Naive thymus-derived CD4-positive, alpha-beta T cell (primary cell): ENCODE results near the gene ARMCX1. TPM values are rescaled to one million over a fixed set of nuclear protein-coding genes. Genes with fewer than 3 reads are reported as not detected.
"Not testable (repeated sequence)": the region's sequence is repeated elsewhere in the genome, so short reads cannot be mapped to it uniquely, and the experiment has no call there.

Experiments used
- ATAC-seq: fragments of 150-1000 bp; cut with Tn5 transposase; 2 replicates; pipeline ENCODE4 v1.10.0; 2021; ENCODE audit warnings: mild to moderate bottlenecking, moderate library complexity
- CTCF ChIA-PET: fragments of 350-600 bp; sonication (Branson Sonifier 250); formaldehyde crosslinking; loops from one replicate; lab custom pipeline; 2021; ENCODE audit warnings: antibody characterized with exemption; lab: Charles Lee
- POLR2A ChIA-PET: fragments of 350-600 bp; sonication (Branson Sonifier 250); formaldehyde crosslinking; loops from one replicate; lab custom pipeline; 2021; ENCODE audit warnings: antibody characterized with exemption, inconsistent platforms; lab: Charles Lee
- DNase-seq, 9 donors: peaks; one replicate each; pipeline versions ENCODE4 v3.0.0 to v3.0.0-alpha.2; 2020 to 2022; ENCODE audit warnings: mixed read lengths in 1 of 9
- H3K27ac ChIP-seq: one replicate; pipeline ENCODE4 v1.7.0; 2013; ENCODE audit warnings: mild to moderate bottlenecking, low read depth, low read length, moderate library complexity
- H3K27me3 ChIP-seq, 2 donors: one replicate each; pipeline ENCODE4 v1.7.0; 2013; ENCODE audit warnings: low read length in 2 of 2, mild to moderate bottlenecking in 2 of 2, moderate library complexity in 2 of 2; ENCODE audit not compliant: control insufficient read depth in 2 of 2, insufficient read depth in 2 of 2
- H3K36me3 ChIP-seq, 3 experiments: 1 replicate in 2 of 3; 2 replicates in 1 of 3; pipeline ENCODE4 v1.7.0; 2013; ENCODE audit warnings: low read length in 3 of 3, mild to moderate bottlenecking in 3 of 3, moderate library complexity in 1 of 3; ENCODE audit not compliant: insufficient read depth in 3 of 3, control insufficient read depth in 2 of 3
- H3K4me1 ChIP-seq, 2 donors: one replicate each; pipeline ENCODE4 v1.7.0; 2013; ENCODE audit warnings: low read length in 2 of 2, mild to moderate bottlenecking in 2 of 2, moderate library complexity in 1 of 2; ENCODE audit not compliant: control insufficient read depth in 2 of 2, insufficient read depth in 2 of 2
- H3K4me3 ChIP-seq: 2 replicates; pipeline ENCODE4 v1.7.0; 2013; ENCODE audit warnings: mild to moderate bottlenecking, low read length
- H3K9me3 ChIP-seq, 3 experiments: 1 replicate in 2 of 3; 2 replicates in 1 of 3; pipeline ENCODE4 v1.7.0; 2013; ENCODE audit warnings: low read length in 3 of 3; ENCODE audit not compliant: control insufficient read depth in 2 of 3
- H3K27ac Mint-ChIP-seq, 9 donors: one replicate each; pipeline ENCODE4 v1.8.0; 2020 to 2022; ENCODE audit warnings: mixed read lengths in 9 of 9, mild to moderate bottlenecking in 8 of 9, moderate library complexity in 5 of 9, inconsistent platforms in 2 of 9
- H3K27me3 Mint-ChIP-seq, 5 donors: one replicate each; pipeline ENCODE4 v1.8.0; 2021 to 2022; ENCODE audit warnings: mixed read lengths in 5 of 5, mild to moderate bottlenecking in 1 of 5
- H3K36me3 Mint-ChIP-seq, 5 donors: one replicate each; pipeline ENCODE4 v1.8.0; 2020 to 2022; ENCODE audit warnings: mixed read lengths in 5 of 5, mild to moderate bottlenecking in 3 of 5, inconsistent platforms in 1 of 5
- H3K4me1 Mint-ChIP-seq, 7 donors: one replicate each; pipeline ENCODE4 v1.8.0; 2020 to 2022; ENCODE audit warnings: mixed read lengths in 7 of 7, mild to moderate bottlenecking in 3 of 7, inconsistent platforms in 1 of 7
- H3K4me3 Mint-ChIP-seq, 10 donors: one replicate each; pipeline ENCODE4 v1.8.0; 2020 to 2022; ENCODE audit warnings: mild to moderate bottlenecking in 10 of 10, mixed read lengths in 10 of 10, moderate library complexity in 6 of 10, inconsistent platforms in 2 of 10
- H3K9me3 Mint-ChIP-seq, 11 donors: one replicate each; pipeline ENCODE4 v1.8.0; 2020 to 2022; ENCODE audit warnings: mixed read lengths in 11 of 11, mild to moderate bottlenecking in 4 of 11, inconsistent platforms in 1 of 11, moderate library complexity in 1 of 11
- intact Hi-C, 2 donors: fragments of 100-400 bp; cut with micrococcal nuclease; formaldehyde crosslinking; loops; one replicate each; pipeline ENCODE4 v1.15.1; 2023
- polyA plus RNA-seq, 2 donors: library from polyadenylated mRNA; unstranded; fragments of 300-500 nt; fragmentation: Illumina TruSeq; gene quantifications; one replicate each; pipeline ENCODE4 v1.2.3, GENCODE V29; 2021
- total RNA-seq, 6 experiments: library from RNA in 5 of 6; stranded (reverse) in 5 of 6; gene quantifications; 1 replicate in 5 of 6; 2 replicates in 1 of 6; pipeline ENCODE4 v1.2.3 and lab custom pipeline; 2021 to 2026

Gene ARMCX1
- total and polyA plus RNA-seq, 7 experiments from 2014 or later = 0.17 to 3.2 (median 1.2) TPM

GRCh38 chrX:101551380-101551767 lies 1.0 kb downstream of the ARMCX1 start:
- Histone ChIP-seq H3K36me3 (no peaks in the 10 kb centered on the region), H3K4me3 (no peak overlapping the region), H3K27ac (no peak overlapping the region), H3K9me3 (no peaks in the 10 kb centered on the region), H3K4me1 (no peaks in the 10 kb centered on the region), H3K27me3 (no peaks in the 10 kb centered on the region)
- intact Hi-C loops = no loop called here
- H3K4me1 Mint-ChIP-seq = peaks cover 0 to 12% (median 7%) of the 10 kb centered on the region in 7 donors
- no peak for ATAC-seq
- peak overlapping the region in 9 of 10 donors; percentile 71 to 88 (median 80) for H3K4me3 Mint-ChIP-seq
- H3K36me3 Mint-ChIP-seq = no peaks in the 10 kb centered on the region
- peaks cover 8 to 19% (median 13%) of the 10 kb centered on the region in 5 donors for H3K27me3 Mint-ChIP-seq
- CTCF ChIA-PET = no interaction called here
- POLR2A ChIA-PET = no interaction called here
- H3K27ac Mint-ChIP-seq = no peak overlapping the region
- H3K9me3 Mint-ChIP-seq = peaks cover 0 to 3% (median 0%) of the 10 kb centered on the region in 11 donors
- no peak for DNase-seq

GRCh38 chrX:101552714-101553113 lies 2.4 kb downstream of the ARMCX1 start:
- CTCF ChIA-PET = no interaction called here
- no peaks in the 10 kb centered on the region for H3K9me3 ChIP-seq
- no peak overlapping the region for H3K27ac ChIP-seq
- Mint-ChIP-seq H3K9me3 (peaks cover 0 to 3% (median 0%) of the 10 kb centered on the region in 11 donors), H3K27ac (no peak overlapping the region), H3K4me3 (no peak overlapping the region), H3K27me3 (peaks cover 6 to 19% (median 13%) of the 10 kb centered on the region in 5 donors), H3K4me1 (peaks cover 0 to 12% (median 7%) of the 10 kb centered on the region in 7 donors), H3K36me3 (no peaks in the 10 kb centered on the region)
- no peaks in the 10 kb centered on the region for H3K4me1 ChIP-seq
- ATAC-seq = no peak
- POLR2A ChIA-PET = no interaction called here
- H3K27me3 ChIP-seq = no peaks in the 10 kb centered on the region
- H3K36me3 ChIP-seq = no peaks in the 10 kb centered on the region
- no peak for DNase-seq
- H3K4me3 ChIP-seq = no peak overlapping the region
- intact Hi-C loops = no loop called here

GRCh38 chrX:101564651-101565050 lies 14.3 kb downstream of the ARMCX1 start:
- Mint-ChIP-seq H3K4me3 (no peak overlapping the region), H3K36me3 (peaks cover 0 to 3% (median 0%) of the 10 kb centered on the region in 5 donors), H3K27ac (no peak overlapping the region), H3K4me1 (no peaks in the 10 kb centered on the region), H3K27me3 (peaks cover 0 to 6% (median 4%) of the 10 kb centered on the region in 5 donors), H3K9me3 (peaks cover 0 to 5% (median 1%) of the 10 kb centered on the region in 11 donors)
- H3K36me3 ChIP-seq = no peaks in the 10 kb centered on the region
- ATAC-seq (no peak), DNase-seq (no peak)
- intact Hi-C loops = no loop called here
- H3K27me3 ChIP-seq = no peaks in the 10 kb centered on the region
- no peak overlapping the region for H3K27ac ChIP-seq
- CTCF ChIA-PET = no interaction called here
- H3K9me3 ChIP-seq = no peaks in the 10 kb centered on the region
- no peak overlapping the region for H3K4me3 ChIP-seq
- POLR2A ChIA-PET = no interaction called here
- H3K4me1 ChIP-seq = no peaks in the 10 kb centered on the region

GRCh38 chrX:101595739-101596419 lies 45.5 kb downstream of the ARMCX1 start:
- ATAC-seq = peak; percentile 86
- H3K36me3 Mint-ChIP-seq = no peaks in the 10 kb centered on the region
- ChIA-PET CTCF (interaction anchor here (0.6 to 1.4 kb wide), 2 partner anchors 12 to 180 kb away, joined by 3 read pairs; no protein-coding TSS in a partner anchor), POLR2A (no interaction called here)
- H3K4me3 Mint-ChIP-seq = no peak overlapping the region
- DNase-seq = peak in 7 of 9 donors; percentile 32 to 70 (median 54)
- H3K4me1 ChIP-seq = no peaks in the 10 kb centered on the region
- no peaks in the 10 kb centered on the region for H3K4me1 Mint-ChIP-seq
- peaks cover 0 to 3% (median 0%) of the 10 kb centered on the region in 11 donors for H3K9me3 Mint-ChIP-seq
- no peak overlapping the region for H3K27ac Mint-ChIP-seq
- intact Hi-C loops = loop anchor here (5.0 kb wide), 4 partner anchors 161 to 491 kb away; no protein-coding TSS in a partner anchor
- H3K9me3 ChIP-seq = no peaks in the 10 kb centered on the region
- no peaks in the 10 kb centered on the region for H3K36me3 ChIP-seq
- H3K27me3 Mint-ChIP-seq = peaks cover 7 to 22% (median 12%) of the 10 kb centered on the region in 5 donors
- H3K27me3 ChIP-seq = no peaks in the 10 kb centered on the region
- H3K4me3 ChIP-seq = no peak overlapping the region
- no peak overlapping the region for H3K27ac ChIP-seq

- CTCF ChIA-PET, H3K36me3 Mint-ChIP-seq, H3K4me1 ChIP-seq, H3K4me1 Mint-ChIP-seq, H3K27ac ChIP-seq, H3K27me3 ChIP-seq, ATAC-seq, H3K27ac Mint-ChIP-seq, H3K36me3 ChIP-seq, POLR2A ChIA-PET, H3K9me3 Mint-ChIP-seq, DNase-seq, H3K9me3 ChIP-seq, H3K4me3 ChIP-seq, H3K4me3 Mint-ChIP-seq: not testable (repeated sequence)
- H3K27me3 Mint-ChIP-seq = peaks cover 0 to 13% (median 3%) of the 10 kb centered on the region in 5 donors
- intact Hi-C loops = loop anchor here (5.0 kb wide), 4 partner anchors 158 to 488 kb away; no protein-coding TSS in a partner anchor
Measured at GRCh38 chrX:101599592-101599991, 49.2 kb downstream of the ARMCX1 start.

GRCh38 chrX:101602077-101602476 lies 51.7 kb downstream of the ARMCX1 start:
- Mint-ChIP-seq H3K4me1 (no peaks in the 10 kb centered on the region), H3K4me3 (no peak overlapping the region), H3K27ac (no peak overlapping the region), H3K36me3 (no peaks in the 10 kb centered on the region), H3K27me3 (peaks cover 0 to 8% (median 1%) of the 10 kb centered on the region in 5 donors), H3K9me3 (no peaks in the 10 kb centered on the region)
- H3K4me3 ChIP-seq = no peak overlapping the region
- no peaks in the 10 kb centered on the region for H3K27me3 ChIP-seq
- intact Hi-C loops = no loop called here
- no peaks in the 10 kb centered on the region for H3K36me3 ChIP-seq
- ChIA-PET CTCF (no interaction called here), POLR2A (no interaction called here)
- DNase-seq (no peak), ATAC-seq (no peak)
- H3K27ac ChIP-seq = no peak overlapping the region
- H3K9me3 ChIP-seq = no peaks in the 10 kb centered on the region
- no peaks in the 10 kb centered on the region for H3K4me1 ChIP-seq
